Measurements from ENCODE around the gene C2CD2. TPM values are rescaled to one million over a fixed set of nuclear protein-coding genes. Genes with fewer than 3 reads are reported as not detected.

The C2CD2 gene
- polyA plus RNA-seq, 1 donor (not counting 4 experiments of a cell fraction or from before 2014, with no cell fraction given) = 39.9 TPM

- H3K4me2 ChIP-seq (ENCODE audit: control insufficient read depth, extremely low read depth, insufficient read depth, low read depth, low read length) = no peak overlapping the region
- H2AFZ ChIP-seq (ENCODE audit: control insufficient read depth, low read length) = no peak overlapping the region
- no peak overlapping the region for H3K9ac ChIP-seq (ENCODE audit: control insufficient read depth, extremely low read depth, insufficient read depth, low read length)
- no peak overlapping the region for H3K27ac ChIP-seq (ENCODE audit: control insufficient read depth, insufficient read depth, low read length)
- no peaks in the 10 kb centered on the region for H3K79me2 ChIP-seq (ENCODE audit: control insufficient read depth, insufficient read depth, low read length)
- no peaks in the 10 kb centered on the region for H3K27me3 ChIP-seq (ENCODE audit: control insufficient read depth, extremely low read depth, insufficient read depth, low read length)
- no peaks in the 10 kb centered on the region for H3K9me1 ChIP-seq (ENCODE audit: control insufficient read depth, extremely low read depth, insufficient read depth, low read length)
- H4K20me1 ChIP-seq (ENCODE audit: control insufficient read depth, extremely low read depth, insufficient read depth, low read length) = no peaks in the 10 kb centered on the region
- peaks cover 23% of the 10 kb centered on the region in 2 experiments for H3K36me3 ChIP-seq (ENCODE audit: control insufficient read depth in 2 of 2, extremely low read depth in 1 of 2, insufficient read depth in 2 of 2, low read length in 2 of 2)
- no peak for FAIRE-seq
- H3K4me3 ChIP-seq (ENCODE audit: control insufficient read depth in 2 of 3, extremely low read depth in 1 of 3, insufficient read depth in 2 of 3, low read depth in 1 of 3, low read length in 3 of 3) = no peak overlapping the region
- H3K4me1 ChIP-seq (ENCODE audit: control insufficient read depth, extremely low read depth, insufficient read depth, low read length) = no peaks in the 10 kb centered on the region
- dilution Hi-C loops (cut with MboI; ENCODE audit: extremely low pct_ligation_motif_present, low sequenced_read_pairs) = no loop called here
- TF ChIP-seq EZH2 (IDR thresholded peaks at IDR 0.05; ENCODE audit: low read length) = no peak
- no peak for TF ChIP-seq CTCF (optimal IDR thresholded peaks at IDR 0.05 in 1 of 3, IDR thresholded peaks at IDR 0.05 in 1 of 3, conservative IDR thresholded peaks at IDR 0.05 in 1 of 3; ENCODE audit: extremely low read depth in 1 of 3, insufficient read depth in 2 of 3, low read length in 3 of 3)
- H3K9me3 ChIP-seq (ENCODE audit: control insufficient read depth, low read depth, low read length) = no peaks in the 10 kb centered on the region
- DNase-seq (ENCODE audit: low read depth, low spot score) = no peak
Observed at GRCh38 chr21:41856572-41856971, 97.2 kb downstream of the C2CD2 start.

DNA sequence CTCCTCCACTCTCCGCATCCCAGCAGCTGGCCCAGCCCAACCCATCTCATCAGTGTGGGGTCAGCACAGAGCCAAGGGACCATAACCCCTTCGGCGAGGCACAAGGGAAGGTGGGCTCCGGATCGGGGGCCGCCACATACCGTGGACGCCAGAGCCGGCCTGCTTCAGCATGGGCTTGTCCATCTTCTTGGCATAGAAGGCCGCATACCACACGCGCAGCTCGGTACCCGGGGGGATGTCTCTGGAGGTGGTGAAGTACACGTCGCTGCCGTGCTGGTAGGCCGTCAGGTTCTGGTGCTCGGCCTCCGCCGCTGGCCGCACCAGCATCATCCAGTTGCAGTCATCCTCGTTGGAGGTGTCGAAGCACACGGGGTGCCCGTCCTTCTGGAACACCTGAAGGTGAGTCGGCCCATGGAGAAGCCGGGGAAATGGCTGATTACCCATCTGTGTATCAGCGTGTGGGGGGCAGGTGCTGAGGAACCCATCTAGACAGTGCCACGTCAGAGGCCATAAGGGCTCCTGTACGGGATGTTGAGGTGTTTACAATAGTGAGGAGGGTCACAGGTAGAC, 99.3 kb downstream of the C2CD2 start:
- no peak for TF ChIP-seq CTCF (optimal IDR thresholded peaks at IDR 0.05 in 1 of 3, IDR thresholded peaks at IDR 0.05 in 1 of 3, conservative IDR thresholded peaks at IDR 0.05 in 1 of 3; ENCODE audit: extremely low read depth in 1 of 3, insufficient read depth in 2 of 3, low read length in 3 of 3)
- TF ChIP-seq EZH2 (IDR thresholded peaks at IDR 0.05; ENCODE audit: low read length) = no peak
- DNase-seq (ENCODE audit: low read depth, low spot score) = no peak
- Histone ChIP-seq H3K27ac (ENCODE audit: control insufficient read depth, insufficient read depth, low read length) (no peak overlapping the region), H3K4me3 (ENCODE audit: control insufficient read depth in 2 of 3, extremely low read depth in 1 of 3, insufficient read depth in 2 of 3, low read depth in 1 of 3, low read length in 3 of 3) (no peak overlapping the region), H3K9me1 (ENCODE audit: control insufficient read depth, extremely low read depth, insufficient read depth, low read length) (no peaks in the 10 kb centered on the region), H3K9me3 (ENCODE audit: control insufficient read depth, low read depth, low read length) (no peaks in the 10 kb centered on the region), H3K4me2 (ENCODE audit: control insufficient read depth, extremely low read depth, insufficient read depth, low read depth, low read length) (no peak overlapping the region), H3K4me1 (ENCODE audit: control insufficient read depth, extremely low read depth, insufficient read depth, low read length) (no peaks in the 10 kb centered on the region), H3K9ac (ENCODE audit: control insufficient read depth, extremely low read depth, insufficient read depth, low read length) (no peak overlapping the region), H3K36me3 (ENCODE audit: control insufficient read depth in 2 of 2, extremely low read depth in 1 of 2, insufficient read depth in 2 of 2, low read length in 2 of 2) (peaks cover 23 to 26% of the 10 kb centered on the region in 2 experiments), H3K79me2 (ENCODE audit: control insufficient read depth, insufficient read depth, low read length) (no peaks in the 10 kb centered on the region), H3K27me3 (ENCODE audit: control insufficient read depth, extremely low read depth, insufficient read depth, low read length) (no peaks in the 10 kb centered on the region), H2AFZ (ENCODE audit: control insufficient read depth, low read length) (no peak overlapping the region), H4K20me1 (ENCODE audit: control insufficient read depth, extremely low read depth, insufficient read depth, low read length) (no peaks in the 10 kb centered on the region)
- FAIRE-seq = no peak
- dilution Hi-C loops (cut with MboI; ENCODE audit: extremely low pct_ligation_motif_present, low sequenced_read_pairs) = no loop called here
